LHCN-M2 (cell line): ENCODE measurements around the gene EED. TPM values are rescaled to one million over a fixed set of nuclear protein-coding genes. Genes with fewer than 3 reads are reported as not detected.
"Not testable (repeated sequence)": the region's sequence is repeated elsewhere in the genome, so short reads cannot be mapped to it uniquely, and the experiment has no call there.

ENCODE experiments used
- DNase-seq: peaks from one replicate; pipeline ENCODE4 v3.0.0-alpha.2; 2012; ENCODE audit warnings: low read depth
- total RNA-seq: library from RNA; depleted of rRNA; stranded (reverse); fragments of >200 nt; gene quantifications from 2 replicates; pipeline ENCODE4 v1.2.3, GENCODE V29; 2014; rRNA removed

Gene EED
- total RNA-seq, 1 experiment from 2014 or later: 27.4 TPM

DNA sequence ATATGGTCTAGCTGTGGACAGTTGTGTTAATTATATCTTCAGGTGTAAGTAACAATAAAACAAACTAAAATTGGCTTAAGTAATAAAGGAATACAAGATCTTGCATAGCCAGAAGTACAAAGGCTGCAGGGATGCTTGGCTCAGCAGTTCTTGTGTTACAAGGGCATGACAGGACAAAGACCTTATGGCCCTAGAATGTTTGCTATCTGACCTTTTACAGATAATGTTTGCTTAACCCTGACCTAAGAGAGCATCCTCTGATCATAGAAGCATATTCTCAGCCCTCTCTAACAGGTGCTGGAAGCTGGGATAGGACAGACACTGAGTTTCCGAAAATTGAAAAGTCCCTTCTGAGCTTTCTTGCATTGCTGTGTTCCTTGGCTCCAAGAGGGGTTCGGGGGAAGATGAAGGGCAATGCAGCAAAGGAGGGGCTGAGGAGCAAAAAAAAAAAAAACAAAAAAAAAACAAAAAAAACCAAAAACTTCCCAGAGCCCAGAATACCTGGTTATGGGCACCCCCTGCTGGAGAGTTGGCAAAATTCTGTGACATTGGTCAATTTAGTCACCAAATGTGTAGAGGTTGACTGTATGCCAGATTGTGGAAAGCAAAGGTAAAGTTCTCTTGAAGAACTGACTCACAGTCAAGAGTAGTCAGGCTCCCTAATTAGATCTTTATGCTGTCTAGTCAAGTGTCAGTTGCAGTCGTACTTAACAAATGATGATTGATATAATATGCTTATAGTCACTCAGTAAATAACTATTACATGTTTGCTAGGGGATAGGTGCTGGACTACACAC, 47.1 kb downstream of the EED start:
- peak; percentile 56 for DNase-seq

DNA sequence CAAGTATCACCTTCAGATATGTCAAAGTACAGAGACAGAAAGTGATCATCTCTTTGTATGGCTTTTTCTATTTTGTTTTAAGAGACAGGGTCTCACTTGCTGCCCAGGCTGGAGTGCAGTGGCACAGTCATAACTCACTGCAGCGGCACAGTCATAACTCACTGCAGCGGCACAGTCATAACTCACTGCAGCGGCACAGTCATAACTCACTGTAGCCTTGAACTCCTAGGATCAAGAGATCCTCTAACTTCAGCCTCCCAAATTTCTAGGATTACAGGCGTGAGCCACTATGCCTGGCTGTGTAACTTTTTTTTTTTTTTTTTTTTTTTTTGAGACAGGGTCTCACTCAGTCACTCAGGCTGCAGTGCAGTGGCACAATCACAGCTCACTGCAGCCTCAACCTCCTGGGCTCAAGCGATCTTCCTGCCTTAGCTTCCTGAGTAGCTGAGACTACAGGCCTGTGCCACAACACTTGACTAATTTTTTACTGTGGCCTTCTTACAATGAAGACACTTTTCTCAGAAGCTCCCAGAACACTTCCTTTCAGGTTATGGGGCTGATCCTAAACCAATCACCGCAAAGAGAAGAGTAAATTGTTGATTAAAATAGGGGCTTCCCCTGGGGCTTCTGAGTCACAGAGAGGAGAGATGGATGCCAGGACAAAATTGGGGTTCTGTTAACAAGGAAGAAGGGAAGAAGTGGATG, 48.5 kb downstream of the EED start:
- no peak for DNase-seq

DNA sequence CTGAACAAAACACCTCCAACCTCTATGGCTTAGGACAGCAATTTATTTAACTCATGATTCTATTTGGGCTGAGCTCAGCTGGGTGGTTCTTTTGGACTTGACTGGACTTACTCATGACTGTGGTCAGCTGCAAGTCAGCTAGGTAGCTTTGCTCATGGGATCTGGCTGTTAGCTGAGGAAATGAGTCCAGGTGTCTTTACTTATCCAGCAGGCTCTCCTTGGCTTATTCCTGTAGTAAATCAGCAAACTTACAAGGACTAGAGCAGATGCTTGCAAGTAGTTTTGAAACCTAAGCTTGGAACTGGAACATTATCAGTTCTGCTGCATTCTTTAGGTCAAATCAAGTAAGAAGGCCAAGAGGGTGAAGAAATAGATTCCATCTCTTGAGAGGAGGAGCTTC, 49.5 kb downstream of the EED start:
- DNase-seq: no peak

DNA sequence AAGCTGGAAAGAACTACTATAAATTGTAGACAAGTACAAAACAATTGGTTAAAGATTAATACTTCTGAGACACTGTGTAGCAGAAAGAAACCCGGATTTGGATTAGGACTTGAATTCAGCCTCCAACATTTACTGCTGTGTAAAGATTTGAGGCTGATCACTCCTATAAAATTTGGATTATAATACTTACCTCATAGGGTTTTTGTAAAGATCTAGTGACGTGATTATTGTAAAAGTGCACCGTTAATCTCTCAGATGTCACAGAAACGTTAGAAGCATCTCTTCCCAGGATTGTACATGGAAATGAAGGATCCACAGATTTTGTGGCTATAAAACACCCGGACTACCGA, 57.2 kb downstream of the EED start:
- DNase-seq: no peak

DNA sequence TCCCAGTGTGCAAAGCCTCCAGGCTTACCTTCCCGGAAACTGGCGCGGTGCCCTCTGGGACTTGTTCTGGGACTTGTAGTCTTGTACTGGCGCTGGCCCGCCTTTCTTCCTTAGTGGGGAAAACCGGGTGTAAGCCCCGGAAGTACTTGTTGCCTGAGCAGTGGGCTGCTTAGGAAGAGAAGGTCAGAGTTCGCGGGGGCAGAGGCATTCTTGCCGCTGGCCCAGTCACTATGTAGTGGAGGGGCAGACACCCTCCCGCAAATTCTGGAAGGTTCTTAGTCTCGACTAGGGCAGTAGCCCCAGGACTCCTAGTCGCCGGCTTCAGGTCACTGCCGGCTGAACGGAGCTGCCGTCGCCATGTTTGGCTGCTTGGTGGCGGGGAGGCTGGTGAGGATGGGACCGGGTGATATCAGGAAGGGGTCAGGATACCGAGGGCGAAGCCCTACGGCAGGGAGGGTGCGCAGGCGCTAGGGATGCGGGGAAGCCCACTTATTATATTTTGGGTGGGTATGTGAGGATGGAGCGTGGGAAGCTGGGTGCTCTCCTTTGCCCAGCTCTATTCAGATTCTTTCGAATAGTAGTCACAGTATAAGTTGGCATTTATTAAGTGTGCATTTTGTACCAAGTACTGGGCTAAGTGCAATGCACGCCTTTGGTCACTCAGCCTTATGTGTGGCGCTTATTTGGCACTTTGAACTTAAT, 57.7 kb downstream of the EED start, which contains the start of gene HIKESHI:
Gene HIKESHI, plus strand, starts transcription at position 149 of the 702 bp plus-strand sequence. Its CDS starts 209 bp downstream, at position 358.
- DNase-seq: peak; percentile 98

DNA sequence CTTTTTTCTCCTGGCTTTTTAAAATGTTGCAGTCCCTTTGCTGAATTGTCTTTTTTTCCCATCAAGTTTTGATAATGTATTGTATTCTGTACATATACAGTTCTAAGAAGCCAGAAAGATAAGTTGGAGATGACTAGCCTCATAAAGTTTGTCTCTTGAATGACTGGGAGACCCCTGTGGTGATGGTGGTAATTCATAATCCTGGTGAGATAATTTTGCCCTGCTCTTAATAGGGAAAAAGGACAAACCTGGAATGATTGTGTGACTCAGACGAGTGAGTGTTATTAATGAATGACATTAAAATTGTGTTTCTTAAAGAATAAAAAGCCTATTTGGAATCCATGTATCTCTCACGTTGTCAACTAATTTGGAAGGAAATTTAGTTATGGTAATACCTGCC, 58.7 kb downstream of the EED start:
- peak; percentile 29 for DNase-seq

DNA sequence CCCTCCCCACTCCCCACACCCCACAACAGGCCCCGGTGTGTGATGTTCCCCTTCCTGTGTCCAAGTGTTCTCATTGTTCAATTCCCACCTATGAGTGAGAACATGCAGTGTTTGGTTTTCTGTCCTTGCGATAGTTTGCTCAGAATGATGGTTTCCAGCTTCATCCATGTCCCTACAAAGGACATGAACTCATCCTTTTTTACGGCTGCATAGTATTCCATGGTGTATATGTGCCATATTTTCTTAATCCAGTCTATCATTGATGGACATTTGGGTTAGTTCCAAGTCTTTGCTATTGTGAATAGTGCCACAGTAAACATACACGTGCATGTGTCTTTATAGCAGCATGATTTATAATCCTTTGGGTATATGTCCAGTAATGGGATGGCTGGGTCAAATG, 64.2 kb downstream of the EED start:
- not testable (repeated sequence) for DNase-seq

DNA sequence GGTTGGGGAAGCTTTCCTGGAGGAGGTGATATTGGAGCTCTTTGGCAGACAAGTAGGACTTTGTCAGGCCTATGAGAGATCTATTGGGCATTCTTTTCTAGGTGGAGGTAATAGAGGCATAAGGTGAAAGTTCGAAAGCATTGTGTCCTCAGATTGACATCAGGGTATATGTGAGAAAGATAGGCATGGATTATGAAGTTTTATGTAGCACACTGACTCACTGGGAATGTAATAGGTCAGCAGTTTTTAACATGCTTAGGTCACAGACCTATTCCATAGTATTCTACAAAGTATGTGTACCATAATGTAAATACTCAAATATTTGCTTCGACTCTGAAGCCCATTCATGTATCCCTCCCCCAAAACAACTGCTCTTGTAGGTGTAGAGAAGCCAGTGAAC, 69.2 kb downstream of the EED start:
- DNase-seq: no peak

DNA sequence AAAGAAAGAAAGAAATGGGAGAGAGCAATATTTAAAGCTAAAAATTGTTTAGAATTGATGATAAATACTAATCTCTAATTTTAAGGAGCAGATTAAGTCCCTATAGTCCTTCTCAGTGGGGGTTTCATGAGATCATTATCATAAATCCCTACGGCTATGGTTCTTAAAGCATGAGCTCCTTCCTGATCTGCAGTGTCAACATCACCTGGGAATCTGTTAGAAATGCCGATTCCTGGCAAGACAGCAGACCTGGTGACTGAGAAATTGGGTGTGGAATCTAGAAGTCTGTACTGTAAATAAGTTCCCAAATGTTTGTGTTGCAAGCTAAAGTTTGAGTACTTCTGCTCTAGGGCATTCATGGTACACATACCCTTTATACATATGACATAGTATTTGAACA, 70.1 kb downstream of the EED start:
- no peak for DNase-seq

Other genes with a start within 250 kb of the EED start
- 168 and 186 TPM in 2 replicates for gene PICALM, start 175.7 kb upstream of the EED start, total RNA-seq
- 67.3 and 72.0 TPM in 2 replicates for gene HIKESHI, start 57.5 kb downstream of the EED start, total RNA-seq
- gene CCDC81, start 130.1 kb downstream of the EED start, total RNA-seq: 0.19 TPM in 1 of 2 replicates, not detected in the other